LNCAP (cell line): ENCODE results near the gene CPLX1.

Experiments
- TF ChIP-seq, protein P1 (sequence below): fragments of 450-650 bp; IDR thresholded peaks from 2 replicates; pipeline ENCODE4 v1.5.1; 2017; ENCODE audit warnings: mild to moderate bottlenecking

Gene CPLX1

DNA sequence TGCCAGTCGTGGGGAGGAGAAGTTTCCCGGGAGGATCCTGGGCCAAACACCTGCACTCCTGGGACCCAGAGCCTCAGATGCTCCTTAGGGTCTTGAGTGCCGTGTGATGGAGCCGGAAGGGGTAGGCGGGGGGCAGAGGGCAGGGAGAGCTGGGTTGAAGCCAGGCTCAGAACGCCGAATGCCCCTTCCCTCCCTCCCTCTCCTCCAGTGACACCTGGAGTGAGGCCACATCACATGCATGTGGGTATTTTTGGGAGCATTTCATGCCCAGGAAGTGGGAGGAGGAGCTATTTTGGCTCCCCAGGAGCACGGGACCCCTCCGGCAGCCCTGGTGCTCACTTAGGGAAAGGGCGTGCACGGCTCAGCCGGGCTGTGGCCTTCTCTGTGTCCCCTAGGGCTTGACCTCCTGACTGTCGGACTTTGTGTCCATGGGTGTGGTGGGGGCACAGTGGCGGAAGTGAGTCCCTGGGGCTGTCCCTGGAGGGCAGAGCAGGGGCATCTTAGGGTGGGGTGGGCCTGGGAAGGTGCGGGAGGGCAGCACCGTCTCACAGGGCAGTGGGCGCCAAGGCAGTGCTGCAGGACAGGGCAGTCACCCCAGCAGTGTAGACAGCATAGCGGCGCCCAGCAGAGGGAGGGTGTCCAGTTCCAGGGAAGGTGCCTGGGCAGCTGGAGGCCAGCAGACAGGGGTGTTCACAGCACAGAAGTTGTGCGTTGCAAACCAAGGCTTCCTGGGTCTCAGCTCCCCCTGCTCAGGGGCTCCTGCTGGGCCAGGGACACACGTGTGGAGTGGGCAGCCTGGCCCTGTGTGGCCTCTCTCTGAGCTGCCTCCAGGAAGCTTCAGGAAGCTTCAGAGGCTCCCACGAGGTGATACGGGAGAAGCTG lies 4.9 kb upstream of the CPLX1 start:
- TF ChIP-seq, protein P1, sequence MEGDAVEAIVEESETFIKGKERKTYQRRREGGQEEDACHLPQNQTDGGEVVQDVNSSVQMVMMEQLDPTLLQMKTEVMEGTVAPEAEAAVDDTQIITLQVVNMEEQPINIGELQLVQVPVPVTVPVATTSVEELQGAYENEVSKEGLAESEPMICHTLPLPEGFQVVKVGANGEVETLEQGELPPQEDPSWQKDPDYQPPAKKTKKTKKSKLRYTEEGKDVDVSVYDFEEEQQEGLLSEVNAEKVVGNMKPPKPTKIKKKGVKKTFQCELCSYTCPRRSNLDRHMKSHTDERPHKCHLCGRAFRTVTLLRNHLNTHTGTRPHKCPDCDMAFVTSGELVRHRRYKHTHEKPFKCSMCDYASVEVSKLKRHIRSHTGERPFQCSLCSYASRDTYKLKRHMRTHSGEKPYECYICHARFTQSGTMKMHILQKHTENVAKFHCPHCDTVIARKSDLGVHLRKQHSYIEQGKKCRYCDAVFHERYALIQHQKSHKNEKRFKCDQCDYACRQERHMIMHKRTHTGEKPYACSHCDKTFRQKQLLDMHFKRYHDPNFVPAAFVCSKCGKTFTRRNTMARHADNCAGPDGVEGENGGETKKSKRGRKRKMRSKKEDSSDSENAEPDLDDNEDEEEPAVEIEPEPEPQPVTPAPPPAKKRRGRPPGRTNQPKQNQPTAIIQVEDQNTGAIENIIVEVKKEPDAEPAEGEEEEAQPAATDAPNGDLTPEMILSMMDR, result no peak

- TF ChIP-seq, protein P1, result no peak
These were observed 4.1 kb upstream of the CPLX1 start for GRCh38 chr4:829761-830600.

GRCh38 chr4:829291-829690 lies 3.4 kb upstream of the CPLX1 start:
- TF ChIP-seq, protein P1, result no peak

GRCh38 chr4:828641-829271 lies 2.8 kb upstream of the CPLX1 start:
- TF ChIP-seq, protein P1, result no peak

DNA sequence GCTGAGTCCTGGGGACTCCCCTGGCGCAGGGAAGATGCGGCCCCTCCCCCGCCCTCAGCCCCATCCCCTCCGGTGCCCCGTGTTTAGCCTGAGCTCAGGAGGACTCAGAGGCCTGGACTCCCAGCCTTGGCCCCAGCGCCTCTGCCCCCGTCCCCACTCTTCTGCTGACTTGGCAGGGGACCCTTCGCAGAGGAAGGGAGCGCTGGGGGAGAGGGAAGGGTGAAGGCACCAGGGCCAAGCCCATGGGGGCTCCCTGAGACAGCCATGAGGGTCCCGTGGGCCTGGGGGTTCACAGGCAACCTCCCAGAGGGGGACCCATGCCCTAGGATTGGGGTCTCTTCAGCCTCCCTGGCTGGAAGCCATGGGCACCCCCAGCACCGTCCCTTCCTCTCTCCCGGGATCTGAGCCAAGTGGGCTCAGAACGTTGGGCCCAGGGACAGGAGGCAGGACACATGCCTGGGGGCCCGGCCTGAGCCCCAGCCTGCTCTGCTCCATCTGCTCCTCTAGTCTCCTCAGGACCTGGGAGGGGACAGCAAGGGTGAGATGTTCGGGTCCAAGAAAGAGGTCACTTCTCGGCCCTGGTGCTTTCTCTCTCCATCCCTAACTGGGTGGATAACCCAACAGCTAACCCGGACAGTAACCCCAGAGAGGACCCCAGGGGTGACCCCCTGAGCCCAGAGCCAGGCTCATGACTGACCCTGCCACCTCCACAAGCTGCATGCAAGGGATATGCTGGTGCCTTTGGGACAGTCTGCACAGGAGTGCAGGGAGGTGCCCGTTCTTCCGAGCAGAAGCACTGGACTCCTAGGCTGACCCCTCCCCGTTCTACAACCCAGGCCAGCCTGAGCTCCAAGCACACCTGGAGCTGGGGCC lies 1.5 kb upstream of the CPLX1 start:
- TF ChIP-seq, protein P1, result no peak

- TF ChIP-seq, protein P1, result no peak
These were observed 729 bp upstream of the CPLX1 start for GRCh38 chr4:826508-827208.
